NCI-H1930 (cell line): ENCODE measurements around the gene KRT86.

Experiments
- DNase-seq, 2 experiments: peaks; one replicate each; lab custom pipeline; 2025; lab: John Stamatoyannopoulos, UW

KRT86 gene

GRCh38 chr12:52356762-52357580 is 82.5 kb downstream of the KRT86 start:
- DNase-seq, result no peak
